GM06990 (cell line): Measurements from ENCODE around the gene INKA1.
"Not testable (repeated sequence)": the region's sequence is repeated elsewhere in the genome, so short reads cannot be mapped to it uniquely, and the experiment has no call there.

Experiments used
- DNase-seq: peaks from one replicate; pipeline ENCODE4 v3.0.0-alpha.2; 2011; ENCODE audit not compliant: insufficient read length; ENCODE audit errors: extremely low read depth
- H3K27me3 ChIP-seq: replicated peaks from 2 replicates; pipeline ENCODE4 v1.6.0; 2011; ENCODE audit warnings: low read length; ENCODE audit not compliant: control insufficient read depth, insufficient read depth
- H3K36me3 ChIP-seq: 2 replicates; pipeline ENCODE4 v1.5.1; 2011; ENCODE audit warnings: low read length; ENCODE audit not compliant: control insufficient read depth, insufficient read depth
- H3K4me3 ChIP-seq: replicated peaks from 2 replicates; pipeline ENCODE4 v1.5.1; 2011; ENCODE audit warnings: low read depth, mild to moderate bottlenecking, control low read depth, low read length
- CTCF ChIP-seq: IDR thresholded peaks from 2 replicates; pipeline ENCODE4 v1.5.1; 2011; ENCODE audit warnings: low read length, control low read depth, mild to moderate bottlenecking, inconsistent platforms; ENCODE audit not compliant: insufficient read depth, poor library complexity, severe bottlenecking

INKA1 gene

GRCh38 chr3:49775538-49775937, 27.5 kb upstream of the INKA1 start:
- Histone ChIP-seq H3K27me3 (no peaks in the 10 kb centered on the region), H3K36me3 (peaks cover 4% of the 10 kb centered on the region), H3K4me3 (no peak overlapping the region)
- no peak for TF ChIP-seq CTCF
- DNase-seq: no peak

- DNase-seq, H3K27me3 ChIP-seq, H3K36me3 ChIP-seq, H3K4me3 ChIP-seq: not testable (repeated sequence)
Observed at GRCh38 chr3:49776101-49776500, 27.0 kb upstream of the INKA1 start.

GRCh38 chr3:49779358-49780079, 23.5 kb upstream of the INKA1 start:
- Histone ChIP-seq H3K4me3 (no peak overlapping the region), H3K27me3 (no peaks in the 10 kb centered on the region), H3K36me3 (peaks cover 6% of the 10 kb centered on the region)
- TF ChIP-seq CTCF: no peak
- no peak for DNase-seq

- Histone ChIP-seq H3K27me3 (no peaks in the 10 kb centered on the region), H3K4me3 (no peak overlapping the region), H3K36me3 (peaks cover 6% of the 10 kb centered on the region)
- DNase-seq: no peak
- no peak for TF ChIP-seq CTCF
Observed at GRCh38 chr3:49780080-49780974, 22.7 kb upstream of the INKA1 start.

GRCh38 chr3:49780975-49781365, 22.1 kb upstream of the INKA1 start:
- H3K4me3 ChIP-seq, DNase-seq: not testable (repeated sequence)

GRCh38 chr3:49781415-49782199, 21.5 kb upstream of the INKA1 start:
- no peak overlapping the region for H3K4me3 ChIP-seq
- H3K36me3 ChIP-seq: peaks cover 4% of the 10 kb centered on the region
- DNase-seq: no peak
- no peak for TF ChIP-seq CTCF
- H3K27me3 ChIP-seq: no peaks in the 10 kb centered on the region

More at GRCh38 chr3:49780975-49781365, 22.1 kb upstream of the INKA1 start:
- not testable (repeated sequence) for H3K36me3 ChIP-seq, H3K27me3 ChIP-seq

- not testable (repeated sequence) for DNase-seq, H3K27me3 ChIP-seq, H3K4me3 ChIP-seq, H3K36me3 ChIP-seq
Observed at GRCh38 chr3:49782277-49782676, 20.8 kb upstream of the INKA1 start.
